Upper lobe of left lung (tissue), 6 donors: Measurements from ENCODE around the gene CLDN18. TPM values are rescaled to one million over a fixed set of nuclear protein-coding genes. Genes with fewer than 3 reads are reported as not detected.

Experiments used
- ATAC-seq, 2 donors: fragments of 200-7000 bp; cut with Tn5 transposase; one replicate each; pipeline ENCODE4 v1.9.1; 2022; ENCODE audit warnings: mild to moderate bottlenecking in 2 of 2, moderate library complexity in 2 of 2; ENCODE audit not compliant: low FRiP score in 2 of 2
- DNase-seq, 2 donors: peaks; one replicate each; pipeline ENCODE4 v3.0.0-alpha.2; 2019 to 2020
- H3K27ac ChIP-seq, 4 donors: fragments of 200-600 bp; sonication (generic); one replicate each; pipeline ENCODE4 v1.5.1; 2016 to 2019
- H3K27me3 ChIP-seq, 4 donors: fragments of 200-600 bp; sonication (generic); one replicate each; pipeline ENCODE4 v1.5.1; 2017 to 2019
- H3K36me3 ChIP-seq, 4 donors: fragments of 200-600 bp; sonication (generic); one replicate each; pipeline ENCODE4 v1.5.1; 2016 to 2019
- H3K4me1 ChIP-seq, 4 donors: fragments of 200-600 bp; sonication (generic); one replicate each; pipeline ENCODE4 v1.5.1; 2018 to 2019
- H3K4me3 ChIP-seq, 4 donors: fragments of 200-600 bp; sonication (generic); one replicate each; pipeline ENCODE4 v1.5.1; 2017 to 2019; ENCODE audit warnings: mild to moderate bottlenecking in 2 of 4, moderate library complexity in 1 of 4
- H3K9me3 ChIP-seq, 4 donors: fragments of 200-600 bp; sonication (generic); one replicate each; pipeline ENCODE4 v1.5.1; 2018 to 2019
- CTCF ChIP-seq, 6 experiments: fragments of 450-650 bp in 4 of 6; fragments of 200-600 bp in 2 of 6; sonication (generic) in 2 of 6; IDR thresholded peaks; one replicate each; pipeline ENCODE4 v1.5.1; 2016 to 2019; ENCODE audit warnings: antibody characterized with exemption in 6 of 6
- EP300 ChIP-seq, 4 donors: sonication (generic); formaldehyde crosslinking; IDR thresholded peaks; one replicate each; pipeline ENCODE4 v1.5.1; 2017; ENCODE audit warnings: antibody characterized with exemption in 4 of 4, control low read depth in 2 of 4
- POLR2A ChIP-seq, 4 donors: fragments of 450-650 bp; IDR thresholded peaks; one replicate each; pipeline ENCODE4 v1.5.1; 2016 to 2017; ENCODE audit warnings: antibody characterized with exemption in 4 of 4, mild to moderate bottlenecking in 2 of 4
- POLR2AphosphoS5 ChIP-seq, 2 donors: sonication (generic); formaldehyde crosslinking; IDR thresholded peaks; one replicate each; pipeline ENCODE4 v1.5.1; 2017; ENCODE audit warnings: antibody characterized with exemption in 2 of 2
- WGBS, 2 donors: methylation state at CpG; one replicate each; pipeline ENCODE4 v1.1.5; 2017 to 2018; 5-methylcytosine and 5-hydroxymethylcytosine counted together
- total RNA-seq, 6 donors: library from RNA; depleted of rRNA in 4 of 6; stranded (reverse); fragments of >200 nt in 4 of 6; gene quantifications; one replicate each; pipeline versions ENCODE4 v1.1.0 to v1.2.1, GENCODE V29; 2016 to 2021
- donor health status: DM: no; HTN: no; CAD: no; lungs with moderate emphysema.
- donor health status: DM: no; HTN: yes; CAD: no; lungs with severe emphysema.

The CLDN18 gene
- total RNA-seq, 6 donors from 2014 or later: 134 to 673 (median 360) TPM

- TF ChIP-seq EP300 (IDR thresholded peaks at IDR 0.05): no peak
- TF ChIP-seq CTCF (IDR thresholded peaks at IDR 0.05): no peak
- TF ChIP-seq POLR2A (IDR thresholded peaks at IDR 0.05): no peak
- no peak for TF ChIP-seq POLR2AphosphoS5 (IDR thresholded peaks at IDR 0.05)
- Histone ChIP-seq H3K36me3 (peaks cover 0 to 5% (median 5%) of the 10 kb centered on the region in 4 donors), H3K9me3 (no peaks in the 10 kb centered on the region), H3K27ac (peak overlapping the region in 1 of 4 donors; percentile 24), H3K4me1 (peaks cover 0 to 7% (median 0%) of the 10 kb centered on the region in 4 donors), H3K4me3 (no peak overlapping the region), H3K27me3 (no peaks in the 10 kb centered on the region)
- 79 to 81% methylated on average over 1 of the region's 1 CpG for WGBS, 2 donors
- ATAC-seq (no peak), DNase-seq (no peak)
Measured at GRCh38 chr3:138034918-138035317, 25.0 kb downstream of the CLDN18 start.

GRCh38 chr3:138036572-138036971 is 26.6 kb downstream of the CLDN18 start:
- H3K27ac ChIP-seq: no peak overlapping the region
- ATAC-seq (no peak), DNase-seq (no peak)
- TF ChIP-seq POLR2A (IDR thresholded peaks at IDR 0.05) (no peak), POLR2AphosphoS5 (IDR thresholded peaks at IDR 0.05) (no peak), EP300 (IDR thresholded peaks at IDR 0.05) (no peak), CTCF (IDR thresholded peaks at IDR 0.05) (no peak)
- peaks cover 0 to 7% (median 0%) of the 10 kb centered on the region in 4 donors for H3K4me1 ChIP-seq
- H3K27me3 ChIP-seq: no peaks in the 10 kb centered on the region
- no peak overlapping the region for H3K4me3 ChIP-seq
- 72 to 75% methylated on average over 2 to 3 of the region's 3 CpGs for WGBS, 2 donors
- no peaks in the 10 kb centered on the region for H3K9me3 ChIP-seq
- H3K36me3 ChIP-seq: no peaks in the 10 kb centered on the region

- H3K4me1 ChIP-seq: peaks cover 0 to 7% (median 0%) of the 10 kb centered on the region in 4 donors
- peak overlapping the region in 3 of 4 donors; percentile 42 to 57 (median 46) for H3K27ac ChIP-seq
- WGBS, 2 donors: 58 to 65% methylated on average over 4 of the region's 4 CpGs
- TF ChIP-seq CTCF (IDR thresholded peaks at IDR 0.05) (peak in 2 of 6 experiments; percentile 8 to 47), EP300 (IDR thresholded peaks at IDR 0.05) (no peak), POLR2AphosphoS5 (IDR thresholded peaks at IDR 0.05) (peak in 1 of 2 donors; percentile 18), POLR2A (IDR thresholded peaks at IDR 0.05) (peak in 1 of 4 donors; percentile 47)
- no peaks in the 10 kb centered on the region for H3K36me3 ChIP-seq
- no peak overlapping the region for H3K4me3 ChIP-seq
- no peaks in the 10 kb centered on the region for H3K9me3 ChIP-seq
- DNase-seq (peak in 1 of 2 donors; percentile 56), ATAC-seq (peak; percentile 48 to 90)
- H3K27me3 ChIP-seq: no peaks in the 10 kb centered on the region
Measured at GRCh38 chr3:138038725-138039462, 28.9 kb downstream of the CLDN18 start.

- Histone ChIP-seq H3K27ac (no peak overlapping the region), H3K9me3 (no peaks in the 10 kb centered on the region), H3K27me3 (no peaks in the 10 kb centered on the region), H3K4me1 (peaks cover 0 to 16% (median 0%) of the 10 kb centered on the region in 4 donors), H3K4me3 (no peak overlapping the region), H3K36me3 (no peaks in the 10 kb centered on the region)
- TF ChIP-seq CTCF (IDR thresholded peaks at IDR 0.05) (no peak), POLR2AphosphoS5 (IDR thresholded peaks at IDR 0.05) (no peak), EP300 (IDR thresholded peaks at IDR 0.05) (no peak), POLR2A (IDR thresholded peaks at IDR 0.05) (no peak)
- DNase-seq (no peak), ATAC-seq (no peak)
- WGBS, 2 donors: 76 to 85% methylated on average over 2 of the region's 2 CpGs
Measured at GRCh38 chr3:138042043-138042442, 32.1 kb downstream of the CLDN18 start.
